ENCODE data around the gene TSPAN12. TPM values are rescaled to one million over a fixed set of nuclear protein-coding genes. Genes with fewer than 3 reads are reported as not detected.
"Not testable (repeated sequence)": the region's sequence is repeated elsewhere in the genome, so short reads cannot be mapped to it uniquely, and the experiment has no call there.

TSPAN12 gene
- total RNA-seq, 1 donor from 2014 or later: not detected

- intact Hi-C loops (cut with micrococcal nuclease): loop anchor here (1.0 to 5.0 kb wide), 4 partner anchors 134 to 741 kb away; no protein-coding TSS in a partner anchor
These were observed 51.3 kb downstream of the TSPAN12 start for GRCh38 chr7:120806669-120807068.

- intact Hi-C loops (cut with micrococcal nuclease): loop anchor here (1.0 to 5.0 kb wide), 4 partner anchors 135 to 741 kb away; no protein-coding TSS in a partner anchor
These were observed 52.1 kb downstream of the TSPAN12 start for GRCh38 chr7:120805636-120806388.

- intact Hi-C loops (cut with micrococcal nuclease): no loop called here
These were observed 55.2 kb downstream of the TSPAN12 start for GRCh38 chr7:120802751-120803150.

GRCh38 chr7:120799813-120800475 lies 58.0 kb downstream of the TSPAN12 start:
- intact Hi-C loops (cut with micrococcal nuclease): no loop called here

- intact Hi-C loops (cut with micrococcal nuclease): no loop called here
These were observed 58.8 kb downstream of the TSPAN12 start for GRCh38 chr7:120799147-120799546.

GRCh38 chr7:120797026-120797645 lies 60.8 kb downstream of the TSPAN12 start:
- intact Hi-C loops (cut with micrococcal nuclease): no loop called here

GRCh38 chr7:120794106-120794729 lies 63.7 kb downstream of the TSPAN12 start:
- intact Hi-C loops (cut with micrococcal nuclease): loop anchor here (5.0 kb wide), 2 partner anchors 288 to 313 kb away; no protein-coding TSS in a partner anchor

- intact Hi-C loops (cut with micrococcal nuclease): loop anchor here (5.0 kb wide), 2 partner anchors 289 to 314 kb away; no protein-coding TSS in a partner anchor
These were observed 64.6 kb downstream of the TSPAN12 start for GRCh38 chr7:120793213-120793936.

- intact Hi-C loops (cut with micrococcal nuclease): loop anchor here (5.0 kb wide), 2 partner anchors 290 to 315 kb away; no protein-coding TSS in a partner anchor
These were observed 65.1 kb downstream of the TSPAN12 start for GRCh38 chr7:120792861-120793130.

GRCh38 chr7:120792091-120792860 lies 65.7 kb downstream of the TSPAN12 start:
- intact Hi-C loops (cut with micrococcal nuclease): loop anchor here (5.0 kb wide), 2 partner anchors 290 to 315 kb away; no protein-coding TSS in a partner anchor

GRCh38 chr7:120785095-120785494 lies 72.8 kb downstream of the TSPAN12 start:
- intact Hi-C loops (cut with micrococcal nuclease): no loop called here

GRCh38 chr7:120783721-120784120 lies 74.2 kb downstream of the TSPAN12 start:
- intact Hi-C loops (cut with micrococcal nuclease): no loop called here

- intact Hi-C loops (cut with micrococcal nuclease): no loop called here
These were observed 74.7 kb downstream of the TSPAN12 start for GRCh38 chr7:120783273-120783672.

GRCh38 chr7:120781924-120782323 lies 76.0 kb downstream of the TSPAN12 start:
- intact Hi-C loops (cut with micrococcal nuclease): not testable (repeated sequence)

GRCh38 chr7:120780938-120781337 lies 77.0 kb downstream of the TSPAN12 start:
- intact Hi-C loops (cut with micrococcal nuclease): no loop called here

GRCh38 chr7:120780451-120780850 lies 77.5 kb downstream of the TSPAN12 start:
- intact Hi-C loops (cut with micrococcal nuclease): not testable (repeated sequence)

GRCh38 chr7:120779078-120779477 lies 78.9 kb downstream of the TSPAN12 start:
- intact Hi-C loops (cut with micrococcal nuclease): not testable (repeated sequence)

- intact Hi-C loops (cut with micrococcal nuclease): no loop called here
These were observed 82.2 kb downstream of the TSPAN12 start for GRCh38 chr7:120775755-120776154.

- intact Hi-C loops (cut with micrococcal nuclease): no loop called here
These were observed 83.5 kb downstream of the TSPAN12 start for GRCh38 chr7:120774481-120774880.

- intact Hi-C loops (cut with micrococcal nuclease): no loop called here
These were observed 87.7 kb downstream of the TSPAN12 start for GRCh38 chr7:120770206-120770605.
